PFSK-1 (cell line): ENCODE data around the gene SPART.

Experiments
- FOXP2 ChIP-seq: optimal IDR thresholded peaks from 2 replicates; pipeline ENCODE3; 2011; ENCODE audit warnings: borderline replicate concordance, control low read depth, inconsistent platforms; ENCODE audit not compliant: insufficient read depth; ENCODE audit errors: extremely low read length, extremely low read depth
- POLR2AphosphoS5 ChIP-seq: IDR thresholded peaks from 2 replicates; pipeline ENCODE4 v1.6.1; 2012; ENCODE audit warnings: low read depth, mild to moderate bottlenecking, control low read depth, low read length, moderate library complexity
- SIN3A ChIP-seq: IDR thresholded peaks from 2 replicates; pipeline ENCODE4 v1.6.1; 2012; ENCODE audit warnings: mild to moderate bottlenecking, low read length, moderate library complexity, borderline replicate concordance; ENCODE audit not compliant: insufficient read depth
- TAF1 ChIP-seq: IDR thresholded peaks from 2 replicates; pipeline ENCODE4 v1.6.1; 2012; ENCODE audit warnings: low read length, control low read depth, borderline replicate concordance; ENCODE audit not compliant: insufficient read depth
- TF ChIP-seq, protein P1 (sequence below), 2 experiments: IDR thresholded peaks; 2 replicates each; pipeline versions ENCODE4 v1.6.1 to v1.8.0; 2011 to 2012; ENCODE audit warnings: low read depth in 2 of 2, low read length in 2 of 2, control low read depth in 1 of 2, inconsistent platforms in 1 of 2, mild to moderate bottlenecking in 1 of 2, moderate library complexity in 1 of 2; ENCODE audit not compliant: insufficient read depth in 1 of 2

Gene SPART

GRCh38 chr13:36313047-36313969 is 32.9 kb downstream of the SPART start:
- TF ChIP-seq FOXP2 (no peak), POLR2AphosphoS5 (no peak)
- TF ChIP-seq, protein P1, sequence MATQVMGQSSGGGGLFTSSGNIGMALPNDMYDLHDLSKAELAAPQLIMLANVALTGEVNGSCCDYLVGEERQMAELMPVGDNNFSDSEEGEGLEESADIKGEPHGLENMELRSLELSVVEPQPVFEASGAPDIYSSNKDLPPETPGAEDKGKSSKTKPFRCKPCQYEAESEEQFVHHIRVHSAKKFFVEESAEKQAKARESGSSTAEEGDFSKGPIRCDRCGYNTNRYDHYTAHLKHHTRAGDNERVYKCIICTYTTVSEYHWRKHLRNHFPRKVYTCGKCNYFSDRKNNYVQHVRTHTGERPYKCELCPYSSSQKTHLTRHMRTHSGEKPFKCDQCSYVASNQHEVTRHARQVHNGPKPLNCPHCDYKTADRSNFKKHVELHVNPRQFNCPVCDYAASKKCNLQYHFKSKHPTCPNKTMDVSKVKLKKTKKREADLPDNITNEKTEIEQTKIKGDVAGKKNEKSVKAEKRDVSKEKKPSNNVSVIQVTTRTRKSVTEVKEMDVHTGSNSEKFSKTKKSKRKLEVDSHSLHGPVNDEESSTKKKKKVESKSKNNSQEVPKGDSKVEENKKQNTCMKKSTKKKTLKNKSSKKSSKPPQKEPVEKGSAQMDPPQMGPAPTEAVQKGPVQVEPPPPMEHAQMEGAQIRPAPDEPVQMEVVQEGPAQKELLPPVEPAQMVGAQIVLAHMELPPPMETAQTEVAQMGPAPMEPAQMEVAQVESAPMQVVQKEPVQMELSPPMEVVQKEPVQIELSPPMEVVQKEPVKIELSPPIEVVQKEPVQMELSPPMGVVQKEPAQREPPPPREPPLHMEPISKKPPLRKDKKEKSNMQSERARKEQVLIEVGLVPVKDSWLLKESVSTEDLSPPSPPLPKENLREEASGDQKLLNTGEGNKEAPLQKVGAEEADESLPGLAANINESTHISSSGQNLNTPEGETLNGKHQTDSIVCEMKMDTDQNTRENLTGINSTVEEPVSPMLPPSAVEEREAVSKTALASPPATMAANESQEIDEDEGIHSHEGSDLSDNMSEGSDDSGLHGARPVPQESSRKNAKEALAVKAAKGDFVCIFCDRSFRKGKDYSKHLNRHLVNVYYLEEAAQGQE (IDR thresholded peaks at IDR 0.05; ENCODE audit: insufficient read depth in 1 of 2, low read depth in 2 of 2, low read length in 2 of 2), result no peak

- TF ChIP-seq SIN3A (no peak), POLR2AphosphoS5 (no peak), TAF1 (no peak), FOXP2 (no peak)
- TF ChIP-seq, protein P1 (IDR thresholded peaks at IDR 0.05; ENCODE audit: insufficient read depth in 1 of 2, low read depth in 2 of 2, low read length in 2 of 2), result no peak
Observed at GRCh38 chr13:36310417-36311108, 35.6 kb downstream of the SPART start.

DNA sequence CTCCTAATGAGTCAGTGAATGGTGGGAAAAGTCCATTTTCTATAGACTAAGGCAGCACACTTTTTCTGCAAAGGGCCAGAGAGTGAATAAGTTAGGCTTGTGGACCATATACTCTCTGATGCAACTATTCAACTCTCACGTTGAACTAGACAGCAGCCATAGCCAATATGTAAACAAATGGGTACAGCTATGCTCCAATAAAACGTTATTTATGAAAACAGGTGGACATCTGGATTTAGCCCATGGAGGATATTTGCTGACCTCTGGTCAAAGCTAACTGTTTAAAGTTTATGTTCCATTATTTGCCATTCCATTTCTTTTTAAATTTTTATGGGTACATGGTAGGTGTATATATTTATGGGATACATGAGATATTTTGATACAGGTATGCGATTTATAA is 43.9 kb downstream of the SPART start:
- no peak for TF ChIP-seq SIN3A
- TF ChIP-seq, protein P1 (IDR thresholded peaks at IDR 0.05; ENCODE audit: insufficient read depth in 1 of 2, low read depth in 2 of 2, low read length in 2 of 2), result no peak

GRCh38 chr13:36298535-36299068 is 47.6 kb downstream of the SPART start:
- TF ChIP-seq SIN3A (no peak), POLR2AphosphoS5 (no peak), FOXP2 (no peak), TAF1 (no peak)
- TF ChIP-seq, protein P1 (IDR thresholded peaks at IDR 0.05; ENCODE audit: insufficient read depth in 1 of 2, low read depth in 2 of 2, low read length in 2 of 2), result no peak
